ENCODE data around the gene CYP2B6.
"Not testable (repeated sequence)": the region's sequence is repeated elsewhere in the genome, so short reads cannot be mapped to it uniquely, and the experiment has no call there.

The CYP2B6 gene

GRCh38 chr19:41029524-41030432, 38.7 kb downstream of the CYP2B6 start:
- TF ChIP-seq, protein P1, sequence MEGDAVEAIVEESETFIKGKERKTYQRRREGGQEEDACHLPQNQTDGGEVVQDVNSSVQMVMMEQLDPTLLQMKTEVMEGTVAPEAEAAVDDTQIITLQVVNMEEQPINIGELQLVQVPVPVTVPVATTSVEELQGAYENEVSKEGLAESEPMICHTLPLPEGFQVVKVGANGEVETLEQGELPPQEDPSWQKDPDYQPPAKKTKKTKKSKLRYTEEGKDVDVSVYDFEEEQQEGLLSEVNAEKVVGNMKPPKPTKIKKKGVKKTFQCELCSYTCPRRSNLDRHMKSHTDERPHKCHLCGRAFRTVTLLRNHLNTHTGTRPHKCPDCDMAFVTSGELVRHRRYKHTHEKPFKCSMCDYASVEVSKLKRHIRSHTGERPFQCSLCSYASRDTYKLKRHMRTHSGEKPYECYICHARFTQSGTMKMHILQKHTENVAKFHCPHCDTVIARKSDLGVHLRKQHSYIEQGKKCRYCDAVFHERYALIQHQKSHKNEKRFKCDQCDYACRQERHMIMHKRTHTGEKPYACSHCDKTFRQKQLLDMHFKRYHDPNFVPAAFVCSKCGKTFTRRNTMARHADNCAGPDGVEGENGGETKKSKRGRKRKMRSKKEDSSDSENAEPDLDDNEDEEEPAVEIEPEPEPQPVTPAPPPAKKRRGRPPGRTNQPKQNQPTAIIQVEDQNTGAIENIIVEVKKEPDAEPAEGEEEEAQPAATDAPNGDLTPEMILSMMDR (IDR thresholded peaks at IDR 0.05; ENCODE audit: extremely low read depth, missing control alignments) = no peak

DNA sequence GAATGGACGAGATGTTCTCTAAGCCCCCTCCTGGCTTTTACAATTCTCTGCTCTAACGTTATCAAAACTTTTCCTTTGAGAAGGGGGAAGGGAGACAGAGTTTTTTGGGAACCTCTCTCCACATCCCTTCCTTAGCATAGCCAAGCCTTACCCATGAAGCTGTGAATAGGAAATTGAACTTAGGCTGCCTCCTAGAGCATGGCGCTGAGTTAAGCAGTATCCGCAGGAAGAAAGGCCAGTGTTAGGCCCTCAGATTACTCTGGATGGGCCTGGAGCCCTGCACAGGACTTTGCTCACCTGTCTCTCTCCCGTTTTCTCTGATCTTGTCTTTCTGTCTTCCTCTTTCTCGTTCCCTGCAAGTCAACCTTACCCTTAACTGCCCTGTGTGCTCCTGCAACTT, 39.6 kb downstream of the CYP2B6 start:
- TF ChIP-seq, protein P1 (IDR thresholded peaks at IDR 0.05; ENCODE audit: extremely low read depth, missing control alignments) = no peak
- no peak for DNase-seq (ENCODE audit: low spot score)

More at GRCh38 chr19:41029524-41030432, 38.7 kb downstream of the CYP2B6 start:
- DNase-seq (ENCODE audit: low spot score) = no peak

DNA sequence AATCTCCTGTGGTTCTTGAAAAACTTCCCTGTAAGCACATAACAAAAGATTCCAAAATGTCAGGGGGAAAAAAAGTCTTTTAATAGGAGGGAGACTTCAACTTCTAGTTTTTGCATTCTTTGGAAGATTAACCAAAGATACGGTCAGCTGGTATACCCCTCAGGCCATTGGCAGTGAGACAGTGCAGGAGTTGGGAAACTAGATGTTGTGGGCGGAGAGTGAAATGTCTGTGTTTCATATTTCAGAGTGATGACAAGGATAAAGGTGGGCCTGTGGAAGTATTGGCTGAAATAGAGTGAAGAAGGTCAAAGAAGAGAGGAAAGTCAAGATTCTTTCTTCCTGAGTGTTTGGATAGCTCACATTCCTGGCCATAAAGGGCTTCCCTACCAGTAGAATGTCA, 40.8 kb downstream of the CYP2B6 start:
- DNase-seq (ENCODE audit: low spot score) = no peak
- TF ChIP-seq, protein P1 (IDR thresholded peaks at IDR 0.05; ENCODE audit: extremely low read depth, missing control alignments) = no peak

DNA sequence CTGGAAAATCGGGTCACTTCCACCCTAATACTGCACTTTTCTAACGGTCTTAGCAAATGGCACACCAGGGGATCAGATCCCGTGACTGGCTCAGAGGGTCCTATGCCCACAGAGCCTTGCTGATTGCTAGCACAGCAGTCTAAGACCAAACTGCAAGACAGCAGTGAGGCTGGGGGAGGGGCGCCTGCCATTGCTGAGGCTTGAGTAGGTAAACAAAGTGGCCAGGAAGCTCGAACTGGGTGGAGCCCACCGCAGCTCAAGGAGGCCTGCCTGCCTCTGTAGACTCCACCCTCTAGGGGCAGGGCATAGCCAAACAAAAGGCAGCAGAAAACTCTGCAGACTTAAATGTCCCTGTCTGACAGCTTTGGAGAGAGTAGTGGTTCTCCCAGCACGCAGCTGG, 42.2 kb downstream of the CYP2B6 start:
- not testable (repeated sequence) for DNase-seq (ENCODE audit: low spot score)

GRCh38 chr19:41039806-41040205, 48.7 kb downstream of the CYP2B6 start:
- no peak for DNase-seq (ENCODE audit: low spot score)
- TF ChIP-seq, protein P1 (IDR thresholded peaks at IDR 0.05; ENCODE audit: extremely low read depth, missing control alignments) = no peak

DNA sequence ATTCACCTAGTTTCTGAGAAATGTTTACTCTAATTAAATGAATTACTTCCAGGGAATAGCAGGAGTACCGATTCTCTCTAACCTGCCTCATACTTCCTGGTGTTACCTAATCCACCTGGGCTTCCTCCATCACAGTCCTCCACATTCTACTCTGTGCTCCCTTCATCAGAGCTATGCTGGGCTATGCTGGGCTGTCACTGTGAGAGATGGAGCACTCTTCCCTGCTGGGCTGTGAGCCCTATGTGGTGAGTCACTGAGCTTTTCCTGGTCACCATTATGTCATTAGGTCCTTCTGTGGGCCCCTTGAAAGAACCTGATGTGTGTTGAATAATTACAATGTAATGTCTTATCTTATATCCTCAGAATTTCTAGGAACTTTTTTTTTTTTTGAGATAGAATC, 54.0 kb downstream of the CYP2B6 start:
- DNase-seq (ENCODE audit: low spot score) = not testable (repeated sequence)

- no peak for DNase-seq (ENCODE audit: low spot score)
- TF ChIP-seq, protein P1 (IDR thresholded peaks at IDR 0.05; ENCODE audit: extremely low read depth, missing control alignments) = no peak
Observed at GRCh38 chr19:41050426-41050825, 59.3 kb downstream of the CYP2B6 start.

- not testable (repeated sequence) for DNase-seq (ENCODE audit: low spot score)
Observed at GRCh38 chr19:41052162-41052561, 61.1 kb downstream of the CYP2B6 start.

DNA sequence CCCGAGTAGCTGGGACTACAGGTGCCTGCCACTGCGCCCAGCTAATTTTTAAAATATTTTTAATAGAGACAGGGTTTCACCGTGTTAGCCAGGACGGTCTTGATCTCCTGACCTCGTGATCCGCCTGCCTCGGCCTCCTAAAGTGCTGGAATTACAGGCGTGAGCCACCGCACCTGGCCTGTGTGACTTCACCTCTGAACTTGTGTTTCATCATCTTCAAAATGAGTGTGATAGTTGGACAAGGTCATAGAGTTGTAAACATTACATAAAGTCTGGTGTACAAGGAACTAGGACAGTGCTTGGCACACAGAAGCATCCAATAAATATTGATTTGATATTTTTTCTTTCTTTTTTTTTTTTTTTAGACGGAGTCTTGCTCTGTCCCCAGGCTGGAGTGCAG, 62.2 kb downstream of the CYP2B6 start:
- DNase-seq (ENCODE audit: low spot score) = not testable (repeated sequence)
